Stimulated activated CD8-positive, alpha-beta memory T cell treated with anti-CD3 and anti-CD28 coated beads, Interleukin-4, amount 100 ng/mL, for 4 hours (primary cell): ENCODE measurements around the gene TRPT1.
A peak's percentile ranks its signal among the peaks of the same experiment; 100 is the strongest.

Experiments
- DNase-seq, 2 donors: peaks; one replicate each; pipeline ENCODE4 v3.0.0-alpha.2; 2020; ENCODE audit warnings: low read depth in 2 of 2, low spot score in 1 of 2

Gene TRPT1, protein sequence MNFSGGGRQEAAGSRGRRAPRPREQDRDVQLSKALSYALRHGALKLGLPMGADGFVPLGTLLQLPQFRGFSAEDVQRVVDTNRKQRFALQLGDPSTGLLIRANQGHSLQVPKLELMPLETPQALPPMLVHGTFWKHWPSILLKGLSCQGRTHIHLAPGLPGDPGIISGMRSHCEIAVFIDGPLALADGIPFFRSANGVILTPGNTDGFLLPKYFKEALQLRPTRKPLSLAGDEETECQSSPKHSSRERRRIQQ

DNA sequence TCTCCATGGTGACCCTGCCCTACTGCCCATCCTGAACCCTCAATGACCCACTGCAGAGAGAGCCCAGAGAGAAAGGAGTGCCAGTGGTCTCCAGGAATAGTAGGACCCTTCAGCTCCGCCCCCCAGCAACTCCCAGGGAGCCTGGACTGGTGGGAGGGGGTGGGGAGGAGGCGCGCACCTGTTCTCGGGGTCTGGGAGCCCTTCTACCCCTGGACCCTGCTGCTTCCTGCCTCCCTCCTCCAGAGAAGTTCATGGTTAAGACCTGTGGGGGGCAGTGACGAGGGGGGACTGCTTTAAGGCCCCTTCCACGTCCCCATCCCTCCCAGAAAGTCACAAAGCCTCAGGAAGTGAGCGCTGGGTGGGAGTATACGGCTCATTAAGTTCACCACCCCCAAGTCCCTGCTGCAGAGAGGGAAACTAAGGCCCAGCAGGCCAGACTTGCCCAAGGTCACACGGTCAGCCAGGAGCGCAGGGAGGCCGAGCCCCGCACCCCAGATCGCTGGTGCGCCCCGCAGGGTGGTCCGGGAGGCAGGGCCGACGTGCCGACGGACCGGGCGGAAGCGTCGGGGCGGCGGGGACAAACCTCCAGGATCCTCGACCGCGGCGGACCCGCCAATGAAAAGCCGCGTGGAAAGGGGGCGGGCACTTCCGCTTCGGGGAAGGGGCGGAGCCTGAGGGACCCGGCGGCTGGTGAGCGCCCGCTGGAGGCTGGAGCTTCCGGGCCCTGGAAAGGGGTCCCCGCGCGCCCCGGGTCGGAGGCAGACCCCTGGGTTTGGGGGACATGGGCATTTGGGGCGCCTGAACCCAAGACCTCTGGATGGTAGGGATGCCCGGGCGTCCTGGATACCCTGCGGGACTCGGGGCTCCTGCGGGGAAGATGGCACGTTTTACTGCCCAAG lies at the start of gene TRPT1, which contains the start of gene NUDT22:
Gene TRPT1 (minus strand): TSS at position 579 of the 899 bp plus-strand sequence. CDS start 326 bp downstream, at position 253.
Gene NUDT22 (plus strand): TSS at position 667 of the 899 bp plus-strand sequence. CDS start 379 bp downstream, outside the sequence.
- DNase-seq = peak; percentile 82 to 90

DNA sequence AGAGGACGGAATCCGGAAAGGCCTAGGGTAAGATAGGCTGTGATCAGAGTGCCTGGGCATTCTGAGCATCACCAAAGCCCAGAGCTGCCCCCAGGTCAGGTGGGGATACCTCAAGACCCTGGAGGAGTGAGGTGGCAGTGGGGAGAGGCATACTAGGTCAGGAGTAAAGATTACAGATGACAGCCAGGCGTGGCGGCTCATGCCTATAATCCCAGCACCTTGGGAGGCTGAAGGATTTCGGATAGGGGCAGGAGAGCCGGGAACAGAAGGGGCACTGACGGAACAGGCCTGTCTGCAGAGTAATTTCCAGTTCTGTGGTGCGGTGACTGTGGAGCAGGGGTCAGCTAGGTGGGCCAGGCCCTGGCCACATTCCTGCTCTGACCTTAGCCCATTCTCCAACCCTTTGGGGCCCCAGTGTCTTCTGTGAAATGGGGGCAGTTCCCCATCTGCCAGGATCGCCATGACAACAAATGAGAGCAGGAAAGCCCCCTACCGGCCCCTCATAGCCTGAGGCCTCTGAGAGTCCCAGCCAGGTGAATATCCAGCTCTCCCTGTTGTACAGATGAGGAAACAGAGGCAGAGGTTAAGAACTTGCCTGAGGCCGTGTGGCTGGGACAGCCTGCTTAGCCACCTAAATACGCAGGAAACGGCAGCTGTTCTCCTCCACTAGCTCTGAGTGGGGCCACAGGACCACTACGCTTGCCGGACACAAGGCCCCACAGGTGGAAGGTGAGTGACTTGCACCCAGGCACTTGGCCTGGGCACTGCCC lies 49.2 kb upstream of the TRPT1 start:
- DNase-seq = no peak

DNA sequence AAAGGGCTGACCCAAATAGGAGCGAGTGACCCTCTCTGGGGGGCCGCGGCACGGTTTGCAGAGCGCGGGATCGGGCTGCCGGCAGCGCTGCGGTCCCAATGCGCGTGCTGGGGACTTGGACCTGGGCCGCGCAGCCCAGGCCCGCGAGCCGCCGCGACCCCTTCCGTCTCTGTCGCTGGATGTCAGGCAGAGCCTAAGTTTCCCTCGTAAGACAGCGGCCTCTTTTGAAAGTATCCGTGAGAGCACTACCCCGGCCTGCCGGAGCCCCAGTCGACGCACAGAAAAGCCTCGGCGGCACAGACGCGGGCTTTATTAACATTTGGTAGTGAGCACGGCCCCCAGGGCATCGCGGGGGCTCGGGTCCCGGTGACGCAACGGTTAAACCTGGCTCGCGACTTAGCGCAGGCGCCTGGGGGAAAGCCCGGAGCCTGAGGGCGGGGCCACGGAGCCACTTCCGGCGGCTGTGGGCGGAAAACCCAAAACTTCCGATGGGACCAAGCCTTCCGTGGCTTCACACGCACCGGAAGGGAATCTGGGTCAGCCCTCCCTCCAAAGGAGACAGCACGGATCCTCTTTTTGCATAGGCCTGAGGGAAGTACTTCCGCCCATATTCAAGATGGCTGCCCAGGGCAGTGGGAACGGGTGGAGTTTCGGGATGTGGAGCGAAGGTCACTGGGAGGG lies 43.7 kb upstream of the TRPT1 start:
- DNase-seq = peak; percentile 96 to 97

GRCh38 chr11:64268893-64269539 lies 43.0 kb upstream of the TRPT1 start:
- DNase-seq = no peak

- no peak for DNase-seq
Observed at GRCh38 chr11:64268025-64268892, 42.3 kb upstream of the TRPT1 start.

- DNase-seq = no peak
Observed at GRCh38 chr11:64267207-64267945, 41.4 kb upstream of the TRPT1 start.

GRCh38 chr11:64266339-64266738 lies 40.4 kb upstream of the TRPT1 start:
- DNase-seq = no peak

GRCh38 chr11:64265176-64266160 lies 39.5 kb upstream of the TRPT1 start:
- no peak for DNase-seq

GRCh38 chr11:64264371-64264852 lies 38.4 kb upstream of the TRPT1 start:
- no peak for DNase-seq

DNA sequence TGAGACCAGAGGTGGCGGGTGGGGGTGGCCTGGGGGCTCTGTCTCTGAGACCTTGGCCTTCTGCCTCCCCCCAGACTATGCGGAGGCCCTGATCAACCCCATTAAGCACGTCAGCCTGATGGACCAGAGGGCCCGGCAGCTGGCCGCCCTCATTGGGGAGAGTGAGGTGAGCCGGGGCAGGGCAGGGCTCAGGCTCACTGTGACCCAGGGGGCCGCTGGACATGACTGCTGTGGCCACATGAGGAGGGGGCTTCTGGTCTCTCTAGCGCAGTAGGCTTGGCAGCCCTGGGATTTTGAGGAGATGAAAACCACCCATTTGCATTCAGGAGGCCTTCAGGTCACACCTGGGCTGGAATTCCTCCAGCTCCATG lies 37.9 kb upstream of the TRPT1 start:
- no peak for DNase-seq

- no peak for DNase-seq
Observed at GRCh38 chr11:64263021-64263946, 37.3 kb upstream of the TRPT1 start.

- no peak for DNase-seq
Observed at GRCh38 chr11:64262271-64263002, 36.5 kb upstream of the TRPT1 start.

DNA sequence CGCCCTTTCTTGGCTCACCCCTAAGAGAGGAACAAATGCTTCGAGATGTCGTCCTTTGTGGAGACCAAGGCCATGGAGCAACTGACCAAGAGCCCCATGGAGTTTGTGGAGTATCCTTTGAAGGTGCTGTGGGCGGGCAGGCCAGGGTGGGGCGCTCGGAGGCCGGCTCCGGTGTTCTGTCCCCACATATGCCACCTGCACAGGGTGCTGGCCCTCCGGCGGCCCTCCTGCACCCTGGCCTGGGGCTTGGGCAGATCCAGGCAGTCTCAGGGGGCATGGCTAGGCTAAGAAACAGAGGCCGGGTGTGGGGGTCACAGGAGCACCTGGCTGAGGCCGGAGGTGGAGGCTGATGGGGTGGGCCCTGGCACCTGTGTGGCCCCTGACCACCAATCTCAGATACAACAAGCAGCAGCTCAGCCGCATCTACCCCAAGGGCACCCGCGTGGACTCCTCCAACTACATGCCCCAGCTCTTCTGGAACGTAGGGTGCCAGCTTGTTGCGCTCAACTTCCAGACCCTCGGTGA lies 35.6 kb upstream of the TRPT1 start:
- no peak for DNase-seq

GRCh38 chr11:64260147-64260708 lies 34.2 kb upstream of the TRPT1 start:
- no peak for DNase-seq

- DNase-seq = no peak
Observed at GRCh38 chr11:64259533-64260067, 33.6 kb upstream of the TRPT1 start.
